Measurements from ENCODE around the gene LOXL3.

Gene LOXL3

DNA sequence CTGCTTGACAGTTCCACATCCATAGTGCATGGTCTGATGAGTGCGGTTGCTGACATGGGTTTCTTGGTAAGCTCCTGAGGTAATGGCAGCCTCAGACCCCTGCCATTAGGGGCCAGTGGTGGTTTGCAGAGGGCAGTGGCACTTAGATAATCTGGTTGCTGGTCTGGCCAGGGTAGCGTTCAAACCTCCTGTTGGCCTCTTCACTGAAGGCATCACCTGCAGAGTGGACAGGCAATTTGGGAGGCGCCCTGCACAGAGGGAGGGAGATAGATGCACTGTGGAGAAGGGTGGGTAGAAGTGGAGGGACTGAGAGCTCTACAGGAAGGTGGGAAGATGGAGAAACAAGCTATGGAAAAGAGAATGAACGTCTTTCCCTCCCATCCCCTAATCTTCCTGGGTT is 20.3 kb downstream of the LOXL3 start:
- TF ChIP-seq CTCF (IDR thresholded peaks at IDR 0.05; ENCODE audit: low read depth, low read length, missing control alignments), result no peak
- no peak overlapping the region for H3K4me3 ChIP-seq (ENCODE audit: low read depth, low read length)
- DNase-seq (ENCODE audit: low read depth), result no peak

GRCh38 chr2:74532222-74532621 is 21.5 kb downstream of the LOXL3 start:
- no peak for DNase-seq (ENCODE audit: low read depth)
- H3K4me3 ChIP-seq (ENCODE audit: low read depth, low read length), result no peak overlapping the region
- peak; percentile 29 for TF ChIP-seq CTCF (IDR thresholded peaks at IDR 0.05; ENCODE audit: low read depth, low read length, missing control alignments)

- H3K4me3 ChIP-seq (ENCODE audit: low read depth, low read length), result peak overlapping the region; percentile 99; the same call in 1 of the 2 replicates
- no peak for TF ChIP-seq CTCF (IDR thresholded peaks at IDR 0.05; ENCODE audit: low read depth, low read length, missing control alignments)
- DNase-seq (ENCODE audit: low read depth), result no peak
These were observed 22.1 kb downstream of the LOXL3 start for GRCh38 chr2:74531666-74532065.

GRCh38 chr2:74530239-74531187 is 23.2 kb downstream of the LOXL3 start:
- peak overlapping the region; percentile 99 for H3K4me3 ChIP-seq (ENCODE audit: low read depth, low read length)
- TF ChIP-seq CTCF (IDR thresholded peaks at IDR 0.05; ENCODE audit: low read depth, low read length, missing control alignments), result no peak
- no peak for DNase-seq (ENCODE audit: low read depth)

DNA sequence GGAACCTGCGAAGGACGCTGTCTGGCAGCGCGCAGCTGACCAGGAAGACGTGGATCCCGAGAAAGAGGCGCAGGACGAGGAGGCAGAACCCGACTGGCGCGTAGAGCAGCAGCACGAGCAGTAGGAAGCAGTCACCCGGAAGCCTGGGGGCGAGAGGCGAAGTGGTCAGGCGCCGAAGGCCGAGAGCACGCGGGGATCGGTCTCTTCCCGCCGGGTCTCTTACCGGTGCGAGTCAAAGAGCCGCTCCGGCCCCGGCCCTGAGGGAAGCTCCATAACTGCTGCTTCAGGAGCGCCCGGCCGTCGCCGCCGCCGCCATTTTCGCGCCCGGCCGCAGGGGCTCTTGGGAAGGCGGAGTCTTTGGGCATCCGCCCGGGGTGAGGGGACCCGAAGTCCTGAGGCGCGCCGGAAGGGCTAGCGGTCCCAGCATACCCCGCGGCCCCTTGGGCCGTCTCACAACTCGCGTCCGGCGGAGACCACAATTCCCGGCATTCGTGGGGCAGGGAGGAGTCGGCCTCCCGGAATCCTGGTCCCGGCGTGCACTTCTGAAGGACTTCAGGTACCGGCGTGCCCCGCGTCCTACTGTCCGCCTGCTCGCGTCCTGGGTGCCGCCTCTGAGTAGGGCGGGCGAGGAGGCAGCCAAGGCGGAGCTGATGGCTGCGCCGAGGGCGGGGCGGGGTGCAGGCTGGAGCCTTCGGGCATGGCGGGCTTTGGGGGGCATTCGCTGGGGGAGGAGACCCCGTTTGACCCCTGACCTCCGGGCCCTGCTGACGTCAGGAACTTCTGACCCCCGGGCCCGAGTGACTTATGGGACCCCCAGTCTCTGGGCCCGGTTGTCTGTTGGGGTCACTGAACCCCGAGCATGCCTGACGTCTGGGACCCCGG is 24.1 kb downstream of the LOXL3 start, which contains the start of the genes AUP1 and HTRA2:
Gene AUP1, minus strand, starts transcription at position 350 of the 882 bp plus-strand sequence. Its CDS starts 77 bp downstream, at position 273.
Gene HTRA2, plus strand, starts transcription at position 577 of the 882 bp plus-strand sequence. Its CDS starts 74 bp downstream, at position 651.
- no peak for TF ChIP-seq CTCF (IDR thresholded peaks at IDR 0.05; ENCODE audit: low read depth, low read length, missing control alignments)
- DNase-seq (ENCODE audit: low read depth), result peak; percentile 94
- peak within 1 kb of the TSS; percentile 99 for H3K4me3 ChIP-seq (ENCODE audit: low read depth, low read length)

- DNase-seq (ENCODE audit: low read depth), result no peak
- TF ChIP-seq CTCF (IDR thresholded peaks at IDR 0.05; ENCODE audit: low read depth, low read length, missing control alignments), result no peak
- peak overlapping the region; percentile 99 for H3K4me3 ChIP-seq (ENCODE audit: low read depth, low read length)
These were observed 25.0 kb downstream of the LOXL3 start for GRCh38 chr2:74528600-74529356.

Measured in GM12864 (cell line).